ENCODE results near the gene ARAP3.

ARAP3 gene

DNA sequence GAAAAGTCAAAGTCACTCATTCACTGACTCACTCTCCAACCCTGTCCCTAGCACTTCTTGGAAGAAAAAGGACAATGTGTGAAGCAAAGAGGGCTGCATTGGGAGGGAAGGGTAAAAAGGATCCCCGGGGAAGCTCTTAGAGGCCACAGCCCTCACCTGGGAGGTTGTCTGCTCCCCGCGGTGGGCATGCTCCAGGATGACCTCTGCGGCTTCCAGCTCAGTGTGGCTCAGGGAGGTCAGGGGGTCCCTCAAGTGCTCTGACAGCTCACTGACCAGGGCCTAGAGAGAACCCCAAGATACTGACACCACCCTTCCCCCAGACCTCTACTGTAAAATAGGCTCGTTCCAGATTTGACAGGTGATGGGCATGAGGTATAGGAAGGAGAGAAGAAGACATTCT is 34.8 kb downstream of the ARAP3 start:
- no peak for DNase-seq (ENCODE audit: low read depth, low spot score)

DNA sequence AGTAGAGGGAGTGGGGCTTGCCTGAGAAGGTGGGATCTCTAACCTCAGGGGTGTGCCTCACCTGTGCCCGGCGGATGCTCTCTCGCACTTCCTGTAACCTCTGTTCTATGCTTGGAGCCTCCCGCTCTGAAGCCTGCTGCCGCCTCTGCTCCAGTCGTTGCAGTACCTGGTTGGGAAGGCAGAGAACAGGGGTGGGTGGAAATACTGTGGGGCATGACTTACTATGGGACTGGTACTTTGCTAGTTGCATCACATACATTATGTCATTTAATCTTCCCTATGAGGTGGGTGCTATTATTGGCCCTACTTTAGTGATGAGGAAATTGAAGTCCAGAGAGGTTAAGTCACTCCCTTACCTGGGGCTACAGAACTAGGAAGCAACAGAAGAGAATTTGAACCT is 36.0 kb downstream of the ARAP3 start:
- no peak for DNase-seq (ENCODE audit: low read depth, low spot score)

DNA sequence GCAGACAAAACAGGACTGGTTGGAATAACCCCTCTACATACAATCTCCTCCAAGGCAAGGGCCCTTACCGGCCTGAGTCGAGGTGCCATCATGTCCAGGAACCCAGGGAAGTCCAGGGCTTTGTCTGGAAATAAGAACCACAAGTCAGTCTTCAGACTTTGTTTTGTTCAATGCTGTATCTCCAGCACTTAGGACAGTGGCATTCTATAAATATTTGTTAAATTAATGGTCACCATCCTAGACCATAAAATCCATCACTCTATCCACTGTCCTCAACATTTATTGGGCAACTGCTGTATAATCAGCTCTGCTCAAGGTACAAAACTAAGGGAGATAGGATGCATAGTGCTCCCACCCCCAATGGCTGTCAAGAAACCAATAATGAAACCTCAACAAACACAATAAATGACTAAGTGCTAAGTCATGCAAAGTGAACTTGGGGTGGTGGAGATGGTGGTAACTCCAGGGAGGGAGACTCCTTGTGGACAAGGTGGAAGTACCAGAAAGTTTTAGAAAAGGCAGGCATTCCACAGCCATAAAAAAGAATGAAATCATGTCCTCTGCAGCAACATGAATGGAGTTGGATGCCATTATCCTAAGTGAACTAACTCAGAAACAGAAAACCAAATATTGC is 40.3 kb downstream of the ARAP3 start:
- DNase-seq (ENCODE audit: low read depth, low spot score), result no peak

DNA sequence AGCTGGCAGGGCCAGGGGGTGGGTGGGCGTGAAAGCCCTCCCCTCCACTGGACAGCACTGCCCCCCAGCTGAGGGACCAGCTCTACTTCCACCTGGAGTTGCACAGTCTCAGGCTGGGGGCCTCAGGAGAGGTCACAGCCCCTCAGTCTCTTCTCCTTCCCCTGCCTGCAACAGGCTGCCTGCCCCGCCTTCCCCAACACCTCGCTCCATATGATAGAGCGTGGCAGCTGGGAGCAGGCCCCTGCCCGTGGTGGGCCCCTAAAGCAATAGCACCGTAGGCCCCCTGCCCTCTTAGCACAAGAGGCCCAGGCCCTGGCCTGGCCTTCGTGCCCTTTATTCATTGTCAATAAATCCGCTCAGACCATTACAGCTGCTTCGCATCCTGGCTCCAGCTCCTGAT is 41.3 kb downstream of the ARAP3 start:
- DNase-seq (ENCODE audit: low read depth, low spot score), result no peak

DNA sequence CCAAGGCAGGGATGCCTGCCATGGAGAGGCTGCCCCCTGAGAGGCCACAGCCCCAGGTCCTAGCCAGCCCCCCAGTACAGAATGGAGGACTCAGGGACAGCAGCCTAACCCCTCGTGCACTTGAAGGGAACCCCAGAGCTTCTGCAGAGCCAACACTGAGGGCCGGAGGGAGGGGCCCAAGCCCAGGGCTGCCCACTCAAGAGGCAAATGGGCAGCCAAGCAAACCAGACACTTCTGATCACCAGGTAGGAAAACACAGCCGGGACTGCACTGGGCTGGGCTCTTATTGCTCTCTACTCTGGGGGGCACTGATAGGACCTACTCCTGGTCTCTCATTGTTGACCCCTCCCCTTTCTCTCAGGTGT is 42.0 kb downstream of the ARAP3 start:
- DNase-seq (ENCODE audit: low read depth, low spot score), result no peak

DNA sequence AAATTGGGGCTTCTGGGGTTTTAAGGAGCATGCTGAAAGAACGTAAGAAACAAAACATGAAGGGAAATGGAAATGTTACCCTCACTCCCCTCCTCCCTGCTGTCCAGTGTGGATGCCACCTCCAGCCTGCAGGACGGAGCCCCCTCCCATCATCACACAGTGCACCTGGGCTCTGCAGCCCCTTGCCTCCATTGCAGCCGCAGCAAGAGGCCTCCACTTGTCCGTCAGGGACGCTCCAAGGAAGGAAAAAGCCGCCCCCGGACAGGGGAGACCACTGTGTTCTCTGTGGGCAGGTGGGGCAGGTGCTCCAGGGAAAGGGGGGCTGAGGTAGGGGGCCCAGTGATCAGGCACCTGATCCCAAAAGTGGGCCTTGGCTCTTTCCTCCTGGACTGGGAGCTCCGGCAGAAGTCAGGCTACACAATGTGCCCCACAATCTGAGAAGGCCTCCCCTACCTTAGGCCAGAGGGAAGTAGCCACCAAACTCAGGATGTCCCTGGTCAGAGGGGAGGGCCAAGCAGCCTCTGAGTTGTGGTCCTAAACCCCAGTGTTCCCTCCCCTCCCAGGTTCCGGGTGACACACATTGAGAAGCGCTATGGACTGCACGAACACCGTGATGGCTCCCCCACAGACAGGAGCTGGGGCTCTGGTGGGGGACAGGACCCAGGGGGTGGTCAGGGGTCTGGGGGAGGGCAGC is 42.5 kb downstream of the ARAP3 start:
- DNase-seq (ENCODE audit: low read depth, low spot score), result no peak

DNA sequence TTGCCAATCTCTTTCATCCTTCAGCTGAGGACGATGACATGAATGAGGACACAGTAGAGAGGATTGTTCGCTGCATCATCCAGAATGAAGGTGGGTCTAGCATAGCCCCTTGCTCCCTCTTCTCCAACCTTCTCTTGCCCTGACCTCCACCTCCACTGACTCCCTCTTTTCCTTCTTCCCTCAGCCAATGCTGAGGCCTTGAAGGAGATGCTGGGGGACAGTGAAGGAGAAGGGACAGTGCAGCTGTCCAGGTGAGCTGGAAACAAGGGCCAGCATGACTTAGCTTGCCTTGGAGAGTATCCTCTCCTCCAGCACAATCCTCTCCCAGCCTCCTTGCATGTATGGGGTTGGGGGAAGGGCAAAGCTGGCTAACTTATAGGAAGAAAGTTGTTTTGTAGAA is 43.3 kb downstream of the ARAP3 start:
- DNase-seq (ENCODE audit: low read depth, low spot score), result no peak

DNA sequence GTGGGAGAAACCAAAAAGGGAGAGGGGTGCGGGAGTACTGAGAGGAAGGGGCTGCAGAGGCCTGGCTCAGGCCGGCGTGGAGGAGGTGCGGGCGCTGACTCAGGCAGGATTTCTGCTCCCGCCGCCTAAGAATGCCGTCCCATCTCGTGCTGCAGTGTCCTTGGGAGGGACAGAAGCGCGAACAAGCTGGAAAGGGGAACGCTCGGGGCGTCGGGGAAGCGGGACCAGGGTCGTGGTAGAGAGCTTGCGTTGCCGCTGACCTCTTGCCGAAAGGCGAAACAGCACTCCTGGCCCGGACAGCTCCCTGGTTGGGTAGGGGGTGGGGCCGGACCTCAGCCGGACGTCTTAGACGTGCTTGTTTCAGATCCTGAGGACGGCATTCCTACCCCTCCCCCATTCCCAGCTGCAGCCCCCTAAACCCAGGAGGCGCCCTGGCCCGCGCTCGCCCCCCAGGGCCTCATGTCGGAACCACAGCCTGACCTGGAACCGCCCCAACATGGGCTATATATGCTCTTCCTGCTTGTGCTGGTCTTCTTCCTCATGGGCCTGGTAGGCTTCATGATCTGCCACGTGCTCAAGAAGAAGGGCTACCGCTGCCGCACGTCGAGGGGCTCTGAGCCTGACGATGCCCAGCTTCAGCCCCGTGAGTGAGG is 44.1 kb downstream of the ARAP3 start:
- no peak for DNase-seq (ENCODE audit: low read depth, low spot score)

DNA sequence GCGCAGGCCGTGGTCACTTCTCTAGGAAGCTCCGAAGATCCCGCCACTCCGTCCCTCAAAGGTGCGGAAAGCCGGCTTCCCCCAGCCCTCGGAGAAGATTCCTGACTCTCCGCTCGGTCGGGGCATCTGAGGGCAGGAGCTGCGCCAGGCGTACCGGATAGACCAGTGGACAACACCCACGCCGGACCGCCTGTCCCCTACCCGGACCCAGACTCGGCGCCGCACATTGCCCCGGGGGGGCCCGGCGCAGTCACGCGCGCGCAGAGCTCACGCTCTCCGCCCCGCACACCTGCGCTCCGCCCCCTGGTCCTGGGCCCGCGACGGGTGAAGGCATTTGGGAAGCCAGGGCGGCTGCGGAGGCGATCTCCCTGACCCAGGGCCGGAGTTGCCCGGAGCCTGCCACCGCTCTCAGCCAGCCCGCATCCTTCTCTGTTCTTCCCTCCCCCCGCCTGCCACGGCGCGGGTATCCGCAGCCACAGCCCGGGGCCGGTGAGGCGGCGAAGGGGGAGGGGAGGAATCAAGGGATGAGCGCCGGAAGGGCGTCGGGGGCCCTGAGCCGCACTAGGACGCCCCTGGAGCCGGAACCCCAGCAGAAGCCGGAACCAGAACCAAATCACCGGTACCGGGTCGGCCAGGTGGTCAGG is 44.8 kb downstream of the ARAP3 start:
- DNase-seq (ENCODE audit: low read depth, low spot score), result no peak

DNA sequence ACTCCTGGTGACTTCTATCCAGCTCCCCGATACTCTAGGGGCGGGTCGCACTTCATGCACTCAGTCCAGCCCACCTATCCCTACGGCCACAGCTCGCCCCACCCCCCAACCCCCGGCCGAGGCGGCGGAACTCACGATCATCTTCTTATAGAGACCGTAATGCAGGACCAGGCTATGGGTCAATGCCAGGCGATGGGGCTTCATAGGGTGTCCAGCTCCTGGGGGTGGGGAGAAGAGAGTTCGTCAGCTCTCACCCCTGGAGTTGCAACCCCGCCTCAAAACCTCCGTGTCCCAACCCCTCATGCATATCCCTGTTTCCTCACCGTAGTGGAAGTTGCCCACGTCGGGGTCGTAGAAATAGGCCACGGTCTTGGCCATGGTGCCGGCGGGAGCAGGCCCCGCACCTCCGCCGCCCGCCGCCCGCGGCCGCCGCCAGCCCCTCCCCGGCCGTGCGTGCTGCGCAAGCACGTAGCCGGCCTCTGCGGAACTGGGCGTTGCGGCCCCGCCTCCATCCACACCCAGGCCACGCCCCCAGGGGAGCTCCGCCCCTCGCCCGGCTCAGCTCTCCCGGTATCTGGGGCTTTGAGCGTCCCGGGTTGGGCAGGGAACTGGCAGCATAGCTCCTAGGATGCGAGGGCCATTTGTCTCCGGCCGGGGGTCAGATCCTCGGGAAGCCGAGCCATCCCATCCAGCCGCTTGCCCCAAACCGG is 45.5 kb downstream of the ARAP3 start, which contains the start of the genes HDAC3 and RELL2:
Gene HDAC3, minus strand, starts transcription at position 437 of the 710 bp plus-strand sequence. Its CDS starts 59 bp downstream, at position 378.
Gene RELL2, plus strand, starts transcription at position 585 of the 710 bp plus-strand sequence. CDS start 1,229 bp downstream, outside the sequence.
- peak; percentile 62 for DNase-seq (ENCODE audit: low read depth, low spot score)

DNA sequence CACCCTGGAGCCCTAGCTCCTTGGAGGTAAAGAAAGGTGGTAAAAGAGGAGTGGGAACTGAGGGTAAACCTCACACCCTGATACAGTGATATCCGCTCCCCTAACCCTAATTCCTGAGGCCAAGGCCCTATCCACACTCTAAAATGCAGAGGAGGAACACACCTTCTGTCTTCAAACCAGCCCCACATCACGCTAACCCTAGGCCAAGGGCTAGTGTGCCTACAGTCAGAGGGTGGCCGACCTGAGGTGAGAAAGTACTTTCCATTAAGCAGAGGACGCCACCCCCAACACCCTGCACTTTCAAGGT is 46.0 kb downstream of the ARAP3 start:
- DNase-seq (ENCODE audit: low read depth, low spot score), result no peak

DNA sequence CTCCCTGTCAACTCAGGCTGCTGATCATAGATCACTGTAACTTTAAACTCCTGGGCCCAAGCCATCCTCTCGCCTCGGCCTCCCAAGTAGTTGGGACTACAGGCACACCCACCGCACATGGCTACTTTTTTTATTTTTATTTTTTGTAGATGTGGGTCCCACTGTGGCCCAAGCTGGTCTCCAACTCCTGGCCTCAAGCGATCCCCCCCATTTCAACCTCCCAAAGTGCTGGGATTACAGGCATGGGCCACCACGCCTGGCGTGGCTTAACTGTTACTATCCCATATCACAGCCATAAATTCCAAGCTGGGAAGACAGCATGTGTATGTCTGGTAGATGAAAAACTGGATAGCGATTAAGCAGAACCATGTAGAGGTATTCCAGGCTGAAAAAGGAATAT is 46.4 kb downstream of the ARAP3 start:
- DNase-seq (ENCODE audit: low read depth, low spot score), result no peak

DNA sequence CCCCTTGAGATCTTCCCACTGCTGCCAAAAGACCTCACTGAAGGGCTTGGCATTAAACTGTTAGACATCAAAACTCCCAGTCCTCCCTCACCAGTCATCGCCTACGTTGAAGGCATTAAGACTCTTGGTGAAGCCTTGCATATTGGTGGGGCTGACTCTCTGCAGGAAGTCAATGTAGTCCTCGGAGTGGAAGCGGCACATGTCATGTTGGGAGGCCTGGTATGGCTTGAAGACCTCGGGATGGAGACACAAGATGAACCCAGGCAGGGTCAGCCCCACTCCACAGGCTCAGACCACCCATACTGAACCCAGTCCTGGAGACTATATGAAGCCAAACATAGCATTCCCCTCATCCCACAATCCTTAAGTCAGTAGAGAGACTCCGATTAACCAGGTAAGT is 47.3 kb downstream of the ARAP3 start:
- no peak for DNase-seq (ENCODE audit: low read depth, low spot score)

DNA sequence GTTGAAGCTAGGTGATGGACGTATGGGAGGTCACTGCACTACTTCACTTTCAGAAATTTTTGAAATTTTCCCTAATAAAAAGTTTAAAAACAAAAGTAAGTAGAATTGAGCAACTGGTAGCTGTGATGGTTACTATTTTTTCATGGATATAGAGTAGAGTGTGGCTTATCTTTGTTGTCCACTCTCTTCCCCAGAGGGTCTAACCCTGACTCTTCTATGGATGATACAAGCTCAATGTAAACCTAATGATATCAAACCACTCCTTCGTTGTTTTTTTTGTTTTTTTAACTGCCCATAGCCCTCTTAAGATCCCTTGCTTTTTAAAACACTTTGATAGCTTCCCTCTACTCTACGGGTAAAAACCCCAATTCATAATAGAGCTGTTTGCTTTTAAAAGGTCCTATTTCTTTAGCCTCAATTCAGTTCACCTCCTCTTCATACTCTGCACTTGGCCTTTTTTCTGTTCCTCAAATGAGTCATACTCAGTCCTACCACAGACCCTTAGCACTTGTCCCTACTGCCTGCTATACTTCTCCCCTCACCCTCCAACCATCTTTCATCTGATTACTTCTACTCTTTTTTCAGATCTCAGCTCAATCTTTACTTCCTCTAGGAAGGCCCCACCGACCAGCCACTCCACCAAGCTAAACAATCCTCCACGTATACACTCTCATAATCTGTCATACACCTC is 48.0 kb downstream of the ARAP3 start:
- no peak for DNase-seq (ENCODE audit: low read depth, low spot score)

DNA sequence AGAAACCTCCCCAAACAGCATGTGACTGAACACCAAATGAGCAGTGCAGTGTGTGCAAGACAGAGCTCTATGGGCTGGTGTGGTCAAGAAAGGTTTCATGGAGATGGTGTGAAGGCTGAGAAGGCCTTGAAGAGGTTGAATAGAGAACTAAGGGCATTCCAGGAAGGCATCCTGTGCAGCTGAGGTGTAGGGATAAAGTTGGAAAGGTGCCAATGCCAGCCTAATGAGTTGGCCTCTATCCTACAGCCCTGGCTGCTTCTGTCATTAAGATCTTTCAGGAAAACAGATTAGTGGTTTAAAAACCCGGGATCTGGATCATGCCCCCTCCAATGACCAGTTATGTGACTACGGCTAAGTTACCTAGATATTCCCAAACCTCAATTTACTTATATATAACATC is 49.4 kb downstream of the ARAP3 start:
- no peak for DNase-seq (ENCODE audit: low read depth, low spot score)

DNA sequence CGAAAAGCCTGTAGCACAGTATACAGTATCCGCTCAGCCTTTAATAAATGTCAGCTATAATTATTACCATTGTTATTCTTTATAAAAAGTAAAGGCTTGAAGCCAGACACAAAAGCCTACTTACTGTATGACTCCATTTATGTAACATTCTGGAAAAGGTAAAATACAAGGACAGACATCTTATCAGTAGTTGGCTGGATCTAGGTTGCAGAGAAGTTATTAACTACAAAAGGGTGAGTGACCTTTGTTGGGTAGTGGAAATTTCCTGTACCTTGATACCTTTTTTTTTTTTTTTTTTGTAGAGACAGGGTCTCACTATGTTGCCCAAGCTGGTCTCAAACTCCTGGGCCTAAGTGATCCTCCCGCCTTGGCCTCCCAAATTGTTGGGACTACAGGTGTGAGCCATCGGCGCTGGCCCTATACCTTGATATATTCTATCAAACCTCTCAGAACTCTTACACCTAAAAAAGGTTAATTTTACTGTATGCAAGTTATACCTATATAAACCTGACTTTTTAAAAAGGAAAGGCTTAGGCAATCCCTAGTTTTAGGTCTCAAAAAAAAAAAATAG is 51.4 kb downstream of the ARAP3 start:
- DNase-seq (ENCODE audit: low read depth, low spot score), result no peak

DNA sequence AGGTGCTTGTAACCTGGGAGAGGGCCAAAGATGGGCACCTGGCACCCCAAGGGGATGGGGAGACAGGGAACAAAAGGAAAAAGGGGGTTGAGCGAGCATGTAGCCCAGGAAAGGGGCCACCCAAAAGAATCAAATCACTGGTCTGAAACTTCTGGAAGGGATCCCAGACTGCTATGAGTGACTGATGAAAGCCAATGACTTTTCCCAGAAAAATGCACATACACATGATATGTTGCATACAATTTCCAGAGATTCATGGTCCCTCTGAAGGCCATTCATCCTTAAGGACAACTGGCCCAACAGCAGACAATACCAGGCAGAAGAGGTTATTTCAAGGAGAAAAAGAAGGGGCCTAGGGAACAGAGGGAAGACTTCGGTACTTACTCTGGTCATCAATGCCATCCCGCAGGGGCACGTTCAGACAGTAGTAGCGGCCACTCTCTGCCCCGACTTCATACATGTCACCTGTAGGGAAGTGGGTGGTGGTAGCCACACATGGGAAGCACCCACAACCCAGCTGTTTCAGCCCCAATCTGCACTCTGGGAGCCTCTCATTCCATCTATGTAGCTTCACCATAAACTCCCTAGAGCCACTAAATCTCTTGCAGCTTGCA is 53.7 kb downstream of the ARAP3 start:
- DNase-seq (ENCODE audit: low read depth, low spot score), result no peak

DNA sequence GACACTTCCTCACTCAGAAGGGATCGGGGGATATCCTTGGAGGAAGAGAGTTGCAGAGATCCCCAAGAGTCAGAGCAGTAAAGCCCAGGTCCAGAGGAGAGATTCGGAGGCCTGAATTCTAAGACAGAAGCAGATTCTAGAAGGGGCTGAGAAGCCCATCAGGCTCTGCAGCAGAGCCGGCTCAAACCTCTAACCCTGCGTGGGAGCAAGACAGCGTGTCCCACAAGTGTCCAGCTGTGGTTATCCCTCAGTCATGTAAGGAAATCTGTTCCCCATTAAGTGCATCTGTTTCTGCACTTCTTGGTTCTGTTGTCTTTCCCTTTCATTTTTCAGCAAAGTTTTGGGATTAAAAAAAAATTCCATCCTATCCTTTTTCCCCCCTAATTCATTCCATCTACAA is 58.4 kb downstream of the ARAP3 start:
- DNase-seq (ENCODE audit: low read depth, low spot score), result no peak

DNA sequence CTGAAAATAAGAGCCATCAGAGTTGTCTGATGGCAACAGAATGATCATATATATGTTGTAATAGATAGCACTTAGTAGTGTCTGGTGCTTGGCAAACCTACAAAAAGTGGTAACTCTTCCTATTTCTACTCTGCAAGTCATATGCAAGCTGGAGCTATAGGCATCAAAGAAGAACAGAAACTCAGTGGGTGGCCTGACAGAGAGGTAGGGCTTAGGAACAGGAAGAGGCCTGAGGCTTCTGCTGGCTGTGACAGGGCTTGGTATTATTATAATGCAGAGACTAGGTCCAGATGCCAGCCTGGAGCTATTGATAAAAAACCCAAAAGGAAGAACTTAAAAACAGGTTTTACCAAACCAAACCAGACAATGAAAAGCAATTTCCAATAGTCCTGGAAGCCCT is 58.8 kb downstream of the ARAP3 start:
- DNase-seq (ENCODE audit: low read depth, low spot score), result no peak

DNA sequence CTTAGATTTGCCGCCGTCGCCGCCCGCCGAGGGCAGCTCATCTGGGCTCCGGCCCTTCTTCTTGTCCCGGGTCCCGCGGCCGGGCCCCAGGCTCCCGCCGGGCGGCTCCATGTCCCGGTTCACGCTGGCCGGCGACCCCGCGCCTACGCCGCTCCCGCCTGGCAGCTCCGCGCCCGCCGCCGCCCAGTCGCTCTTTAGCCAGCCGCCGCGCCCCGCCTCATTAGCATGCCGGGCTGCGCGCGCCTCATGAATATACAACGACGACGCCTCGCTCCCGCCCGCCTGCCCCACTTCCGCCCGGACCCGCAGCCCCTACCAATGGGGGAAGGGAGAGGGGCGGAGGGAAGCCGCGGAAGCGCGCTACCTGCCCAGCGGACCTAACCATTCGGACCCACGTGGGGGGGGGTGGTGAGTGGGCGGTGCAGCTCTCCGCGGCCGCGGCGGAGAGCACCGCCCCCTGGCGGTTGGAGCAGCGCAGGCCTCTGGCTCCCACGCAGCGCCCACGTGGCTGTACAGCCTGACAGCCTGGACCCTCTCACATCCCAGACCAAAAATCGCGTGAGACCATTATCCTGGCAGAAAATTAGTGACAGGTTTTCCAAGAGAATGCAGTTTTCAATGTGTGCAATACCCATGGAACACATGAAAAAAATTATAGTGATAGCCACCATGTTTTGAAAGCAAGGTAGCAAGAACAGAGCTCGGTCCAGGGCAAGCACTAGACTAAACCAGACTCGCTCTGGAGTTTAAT is 63.1 kb downstream of the ARAP3 start, which contains the start of gene DIAPH1:
Gene DIAPH1, minus strand, starts transcription at position 197 of the 751 bp plus-strand sequence. Its CDS starts 86 bp downstream, at position 111.
- DNase-seq (ENCODE audit: low read depth, low spot score), result peak; percentile 86

Data from smooth muscle cell of the brain vasculature (primary cell).